Naive B cell (primary cell): Measurements from ENCODE around the gene FLACC1. TPM values are rescaled to one million over a fixed set of nuclear protein-coding genes. Genes with fewer than 3 reads are reported as not detected.

Source experiments
- ATAC-seq, 2 donors: fragments of 150-1000 bp; cut with Tn5 transposase; 2 replicates each; pipeline ENCODE4 v1.10.0; 2021; ENCODE audit warnings: low read depth in 2 of 2, mild to moderate bottlenecking in 2 of 2, moderate library complexity in 2 of 2
- DNase-seq: peaks from one replicate; pipeline ENCODE4 v3.0.0; 2022
- H3K27ac Mint-ChIP-seq, 6 donors: one replicate each; pipeline ENCODE4 v1.8.0; 2020 to 2022; ENCODE audit warnings: mild to moderate bottlenecking in 6 of 6, mixed read lengths in 6 of 6, moderate library complexity in 5 of 6, inconsistent platforms in 2 of 6
- H3K27me3 Mint-ChIP-seq, 3 donors: one replicate each; pipeline ENCODE4 v1.8.0; 2021 to 2022; ENCODE audit warnings: mixed read lengths in 3 of 3, mild to moderate bottlenecking in 1 of 3
- H3K36me3 Mint-ChIP-seq, 2 donors: one replicate each; pipeline ENCODE4 v1.8.0; 2020 to 2022; ENCODE audit warnings: mixed read lengths in 2 of 2, inconsistent platforms in 1 of 2, mild to moderate bottlenecking in 1 of 2
- H3K4me1 Mint-ChIP-seq, 3 donors: one replicate each; pipeline ENCODE4 v1.8.0; 2020 to 2022; ENCODE audit warnings: mixed read lengths in 3 of 3, inconsistent platforms in 1 of 3, mild to moderate bottlenecking in 1 of 3, moderate library complexity in 1 of 3
- H3K4me3 Mint-ChIP-seq, 8 donors: one replicate each; pipeline ENCODE4 v1.8.0; 2020 to 2022; ENCODE audit warnings: mild to moderate bottlenecking in 8 of 8, mixed read lengths in 8 of 8, moderate library complexity in 8 of 8, inconsistent platforms in 2 of 8
- H3K9me3 Mint-ChIP-seq, 7 donors: one replicate each; pipeline ENCODE4 v1.8.0; 2020 to 2022; ENCODE audit warnings: mixed read lengths in 7 of 7, mild to moderate bottlenecking in 5 of 7, inconsistent platforms in 2 of 7, moderate library complexity in 1 of 7
- polyA plus RNA-seq, 6 donors: library from polyadenylated mRNA; unstranded; fragments of 300-500 nt; fragmentation: Illumina TruSeq; gene quantifications; one replicate each; pipeline ENCODE4 v1.2.3, GENCODE V29; 2021; ENCODE audit warnings: low read depth in 6 of 6

Gene FLACC1
- polyA plus RNA-seq, 6 donors from 2014 or later = 0.29 to 3.6 (median 2.2) TPM

GRCh38 chr2:201366146-201366545 lies 9.0 kb upstream of the FLACC1 start:
- peak overlapping the region in 1 of 6 donors; percentile 90 for H3K27ac Mint-ChIP-seq
- H3K4me3 Mint-ChIP-seq = no peak overlapping the region
- H3K36me3 Mint-ChIP-seq = peaks cover 27 to 30% of the 10 kb centered on the region in 2 donors
- DNase-seq (no peak), ATAC-seq (no peak)
- H3K4me1 Mint-ChIP-seq = peaks cover 11 to 13% (median 11%) of the 10 kb centered on the region in 3 donors
- peaks cover 0 to 32% (median 15%) of the 10 kb centered on the region in 7 donors for H3K9me3 Mint-ChIP-seq
- no peaks in the 10 kb centered on the region for H3K27me3 Mint-ChIP-seq

GRCh38 chr2:201363857-201364560 lies 6.9 kb upstream of the FLACC1 start:
- peak overlapping the region in 3 of 6 donors; percentile 42 to 85 (median 57) for H3K27ac Mint-ChIP-seq
- H3K36me3 Mint-ChIP-seq = peaks cover 26 to 29% of the 10 kb centered on the region in 2 donors
- no peak overlapping the region for H3K4me3 Mint-ChIP-seq
- peaks cover 8 to 11% (median 11%) of the 10 kb centered on the region in 3 donors for H3K4me1 Mint-ChIP-seq
- DNase-seq = peak; percentile 39
- peaks cover 0 to 32% (median 15%) of the 10 kb centered on the region in 7 donors for H3K9me3 Mint-ChIP-seq
- peak; percentile 55 to 67 for ATAC-seq
- no peaks in the 10 kb centered on the region for H3K27me3 Mint-ChIP-seq

GRCh38 chr2:201362396-201362795 lies 5.3 kb upstream of the FLACC1 start:
- no peak overlapping the region for H3K27ac Mint-ChIP-seq
- no peaks in the 10 kb centered on the region for H3K27me3 Mint-ChIP-seq
- no peak for ATAC-seq
- H3K9me3 Mint-ChIP-seq = peaks cover 0 to 21% (median 11%) of the 10 kb centered on the region in 7 donors
- peaks cover 8 to 12% (median 11%) of the 10 kb centered on the region in 3 donors for H3K4me1 Mint-ChIP-seq
- H3K36me3 Mint-ChIP-seq = peaks cover 23 to 31% of the 10 kb centered on the region in 2 donors
- no peak overlapping the region for H3K4me3 Mint-ChIP-seq
- DNase-seq = no peak

- Mint-ChIP-seq H3K36me3 (peaks cover 13 to 22% of the 10 kb centered on the region in 2 donors), H3K27ac (no peak overlapping the region), H3K27me3 (no peaks in the 10 kb centered on the region), H3K4me1 (peaks cover 6 to 11% (median 8%) of the 10 kb centered on the region in 3 donors), H3K9me3 (peaks cover 0 to 9% (median 2%) of the 10 kb centered on the region in 7 donors), H3K4me3 (no peak overlapping the region)
- no peak for DNase-seq
- ATAC-seq = no peak
These were observed 4.1 kb upstream of the FLACC1 start for GRCh38 chr2:201361078-201361733.

- H3K36me3 Mint-ChIP-seq = peaks cover 13 to 22% of the 10 kb centered on the region in 2 donors
- H3K4me3 Mint-ChIP-seq = no peak overlapping the region
- peaks cover 6 to 8% (median 6%) of the 10 kb centered on the region in 3 donors for H3K4me1 Mint-ChIP-seq
- ATAC-seq (no peak), DNase-seq (no peak)
- peaks cover 0 to 8% (median 1%) of the 10 kb centered on the region in 7 donors for H3K9me3 Mint-ChIP-seq
- peak overlapping the region in 2 of 6 donors; percentile 12 to 23 for H3K27ac Mint-ChIP-seq
- H3K27me3 Mint-ChIP-seq = no peaks in the 10 kb centered on the region
These were observed 3.1 kb upstream of the FLACC1 start for GRCh38 chr2:201360256-201360655.

- H3K27me3 Mint-ChIP-seq = no peaks in the 10 kb centered on the region
- no peak for DNase-seq
- H3K27ac Mint-ChIP-seq = peak overlapping the region in 1 of 6 donors; percentile 31
- ATAC-seq = no peak
- peaks cover under 1 to 6% (median 2%) of the 10 kb centered on the region in 3 donors for H3K4me1 Mint-ChIP-seq
- peaks cover 0 to 5% (median 0%) of the 10 kb centered on the region in 7 donors for H3K9me3 Mint-ChIP-seq
- no peak overlapping the region for H3K4me3 Mint-ChIP-seq
- H3K36me3 Mint-ChIP-seq = peaks cover 13 to 19% of the 10 kb centered on the region in 2 donors
These were observed 1.5 kb upstream of the FLACC1 start for GRCh38 chr2:201358684-201359083.

- H3K4me3 Mint-ChIP-seq = no peak overlapping the region
- DNase-seq = no peak
- H3K4me1 Mint-ChIP-seq = peaks cover 0 to 5% (median 0%) of the 10 kb centered on the region in 3 donors
- no peak for ATAC-seq
- peaks cover 0 to 5% (median 0%) of the 10 kb centered on the region in 7 donors for H3K9me3 Mint-ChIP-seq
- H3K27me3 Mint-ChIP-seq = no peaks in the 10 kb centered on the region
- no peak overlapping the region for H3K27ac Mint-ChIP-seq
- H3K36me3 Mint-ChIP-seq = peaks cover 17 to 24% of the 10 kb centered on the region in 2 donors
These were observed 4.0 kb downstream of the FLACC1 start for GRCh38 chr2:201353116-201353515.

- DNase-seq (no peak), ATAC-seq (no peak)
- H3K9me3 Mint-ChIP-seq = peaks cover 0 to 5% (median 0%) of the 10 kb centered on the region in 7 donors
- no peak overlapping the region for H3K27ac Mint-ChIP-seq
- peaks cover 22 to 37% of the 10 kb centered on the region in 2 donors for H3K36me3 Mint-ChIP-seq
- peaks cover 0 to 4% (median 0%) of the 10 kb centered on the region in 3 donors for H3K4me1 Mint-ChIP-seq
- no peaks in the 10 kb centered on the region for H3K27me3 Mint-ChIP-seq
- H3K4me3 Mint-ChIP-seq = no peak overlapping the region
These were observed 6.3 kb downstream of the FLACC1 start for GRCh38 chr2:201350879-201351278.

- Mint-ChIP-seq H3K9me3 (peaks cover 0 to 5% (median 0%) of the 10 kb centered on the region in 7 donors), H3K36me3 (peaks cover 22 to 49% of the 10 kb centered on the region in 2 donors), H3K27me3 (no peaks in the 10 kb centered on the region), H3K4me1 (peaks cover 5 to 12% (median 7%) of the 10 kb centered on the region in 3 donors), H3K4me3 (no peak overlapping the region), H3K27ac (no peak overlapping the region)
- no peak for ATAC-seq
- no peak for DNase-seq
These were observed 7.5 kb downstream of the FLACC1 start for GRCh38 chr2:201349601-201350000.

- H3K27me3 Mint-ChIP-seq = no peaks in the 10 kb centered on the region
- no peak for DNase-seq
- no peak overlapping the region for H3K4me3 Mint-ChIP-seq
- H3K27ac Mint-ChIP-seq = peak overlapping the region in 1 of 6 donors; percentile 61
- peaks cover 7 to 16% (median 10%) of the 10 kb centered on the region in 3 donors for H3K4me1 Mint-ChIP-seq
- H3K9me3 Mint-ChIP-seq = no peaks in the 10 kb centered on the region
- peaks cover 22 to 48% of the 10 kb centered on the region in 2 donors for H3K36me3 Mint-ChIP-seq
- no peak for ATAC-seq
These were observed 8.4 kb downstream of the FLACC1 start for GRCh38 chr2:201348758-201349157.

- Mint-ChIP-seq H3K9me3 (no peaks in the 10 kb centered on the region), H3K27ac (peak overlapping the region in 2 of 6 donors; percentile 28 to 67), H3K27me3 (no peaks in the 10 kb centered on the region), H3K4me1 (peaks cover 7 to 20% (median 10%) of the 10 kb centered on the region in 3 donors), H3K4me3 (no peak overlapping the region), H3K36me3 (peaks cover 35 to 55% of the 10 kb centered on the region in 2 donors)
- ATAC-seq = no peak
- DNase-seq = no peak
These were observed 10.0 kb downstream of the FLACC1 start for GRCh38 chr2:201347138-201347537.

GRCh38 chr2:201345625-201346213 lies 11.4 kb downstream of the FLACC1 start:
- Mint-ChIP-seq H3K36me3 (peaks cover 37 to 63% of the 10 kb centered on the region in 2 donors), H3K27ac (no peak overlapping the region), H3K27me3 (no peaks in the 10 kb centered on the region), H3K9me3 (no peaks in the 10 kb centered on the region), H3K4me3 (no peak overlapping the region), H3K4me1 (peaks cover 7 to 20% (median 10%) of the 10 kb centered on the region in 3 donors)
- DNase-seq (no peak), ATAC-seq (no peak)

GRCh38 chr2:201344663-201345366 lies 12.3 kb downstream of the FLACC1 start:
- Mint-ChIP-seq H3K4me1 (peaks cover 7 to 20% (median 10%) of the 10 kb centered on the region in 3 donors), H3K36me3 (peaks cover 34 to 71% of the 10 kb centered on the region in 2 donors), H3K4me3 (no peak overlapping the region), H3K27ac (peak overlapping the region in 2 of 6 donors; percentile 51 to 75), H3K9me3 (peaks cover 0 to 2% (median 0%) of the 10 kb centered on the region in 7 donors), H3K27me3 (no peaks in the 10 kb centered on the region)
- ATAC-seq (peak in 1 of 2 donors; percentile 42), DNase-seq (no peak)
